Measurements from ENCODE around the gene IL12RB2. TPM values are rescaled to one million over a fixed set of nuclear protein-coding genes. Genes with fewer than 3 reads are reported as not detected.

Gene IL12RB2
- total and polyA plus RNA-seq, 10 of the 15 experiments (the other 5 are each of a cell fraction or from before 2014, with no cell fraction given) = 0.15 to 1.1 (median 0.54) TPM; not detected in 1

DNA sequence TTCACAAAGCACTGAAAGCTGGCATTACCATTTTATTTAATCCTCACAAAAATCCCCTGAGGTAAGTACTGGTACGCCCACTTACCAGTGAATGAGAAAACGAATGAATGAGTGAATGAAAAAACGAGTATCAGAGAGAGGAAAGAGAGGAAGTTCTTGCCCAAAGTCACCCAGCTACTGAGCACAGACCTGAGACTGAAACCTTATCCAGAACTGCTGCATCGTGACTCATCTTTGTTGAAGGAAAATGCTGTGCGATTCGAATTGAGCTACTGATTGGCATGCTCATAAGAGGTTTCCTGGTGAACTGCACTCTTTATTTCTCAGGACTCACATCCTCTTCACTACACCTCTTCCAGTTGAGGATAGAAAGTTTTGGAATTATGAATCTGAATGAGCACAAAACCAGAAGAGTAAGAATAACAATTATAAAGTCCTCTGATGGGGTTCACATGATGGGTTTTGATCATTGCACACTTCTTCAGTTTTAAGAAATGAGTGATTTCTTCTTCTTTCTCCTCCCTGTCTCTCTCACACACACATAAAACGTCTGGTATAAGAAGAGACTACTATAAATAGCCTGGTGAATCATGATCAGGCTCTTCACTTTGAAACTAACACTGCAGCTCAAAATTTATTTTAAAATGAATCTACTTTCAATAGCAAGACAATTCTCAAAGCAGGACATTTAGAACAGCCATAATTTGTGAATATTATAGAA lies 32.1 kb downstream of the IL12RB2 start (continued):
- no peak for TF ChIP-seq KLF5 (IDR thresholded peaks at IDR 0.05; ENCODE audit: partially characterized antibody)
- no peak for TF ChIP-seq BACH1 (IDR thresholded peaks at IDR 0.05; ENCODE audit: borderline replicate concordance)
- peak; percentile 36; the same call in 1 of the 2 replicates for TF ChIP-seq MTA2 (IDR thresholded peaks at IDR 0.05; ENCODE audit: low read depth)
- no peak for TF ChIP-seq NR2C2 (IDR thresholded peaks at IDR 0.05; ENCODE audit: borderline replicate concordance, control insufficient read depth, insufficient read length, low read depth)
- TF ChIP-seq ZNF384 (IDR thresholded peaks at IDR 0.05; ENCODE audit: borderline replicate concordance, low read depth, low read length) = no peak

DNA sequence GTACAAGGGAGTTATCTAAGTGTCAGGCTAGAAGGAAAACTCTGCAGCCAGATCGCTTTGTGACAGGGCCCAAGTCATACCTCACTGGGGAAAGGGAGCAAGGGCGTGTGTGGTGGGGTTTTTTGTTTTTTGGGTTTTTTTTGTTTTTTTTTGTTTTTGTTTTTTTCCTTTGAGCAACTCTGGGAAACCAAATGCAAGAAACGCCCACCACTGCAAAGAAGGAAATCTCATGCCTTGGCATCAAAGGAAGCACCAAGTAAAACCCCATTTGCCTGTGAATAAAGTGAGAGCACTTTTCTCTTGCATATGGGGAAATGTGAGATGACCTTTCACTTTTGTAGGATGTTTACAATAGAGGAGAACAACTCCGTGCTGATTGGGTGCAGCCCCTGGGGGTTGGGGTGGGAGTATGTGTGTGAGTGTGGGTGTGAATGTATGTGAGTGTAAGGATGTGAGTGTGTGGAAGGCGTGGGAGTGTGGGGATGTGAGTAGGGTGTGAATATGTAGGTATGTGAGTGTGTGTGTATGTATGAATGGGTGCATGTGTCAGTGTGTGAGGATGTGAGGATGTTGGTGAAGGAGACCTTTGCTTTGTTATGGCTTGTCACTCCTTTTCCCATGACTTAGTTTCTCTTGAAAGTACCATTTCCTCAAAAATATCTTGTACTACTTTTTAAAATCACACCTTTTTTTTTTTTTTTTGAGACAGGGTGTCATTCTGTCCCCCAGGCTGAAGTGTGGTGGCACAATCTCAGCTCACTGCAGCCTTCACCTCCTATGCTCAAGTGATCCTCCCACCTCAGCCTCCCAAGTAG lies 34.6 kb downstream of the IL12RB2 start:
- DNase-seq (ENCODE audit: low read depth, low spot score) = peak; percentile 83
- H3K9me3 ChIP-seq (replicated peaks; ENCODE audit: control insufficient read depth, insufficient read depth, low read length) = no peaks in the 10 kb centered on the region
- ChIA-PET SMC1A (ENCODE audit: uncharacterized antibody, unreplicated experiment) (interaction anchor here (1.7 to 7.3 kb wide), 3 partner anchors 11 to 158 kb away, joined by 6 to 49 read pairs (median 43); no protein-coding TSS in a partner anchor), RAD21 (ENCODE audit: unreplicated experiment) (interaction anchor here (0.6 to 5.7 kb wide), 6 partner anchors 9 to 556 kb away, joined by 3 to 25 read pairs (median 4); no protein-coding TSS in a partner anchor), POLR2A (interaction anchor here (0.6 to 0.7 kb wide), 3 partner anchors 8 to 502 kb away, joined by 3 to 6 read pairs (median 6); no protein-coding TSS in a partner anchor), CTCF (interaction anchor here (1.1 to 1.6 kb wide), 3 partner anchors 9 to 158 kb away, joined by 4 to 7 read pairs (median 7); no protein-coding TSS in a partner anchor)
- H3K9ac ChIP-seq (ENCODE audit: control insufficient read depth, insufficient read depth, low read length) = peak overlapping the region; percentile 25; the same call in 1 of the 2 replicates
- no peak overlapping the region for H2AFZ ChIP-seq (ENCODE audit: control insufficient read depth, low read depth, low read length)
- in situ Hi-C loops (cut with MboI) (loop anchor here (25.0 kb wide), 1 partner anchor 1055 kb away; no protein-coding TSS in a partner anchor), intact Hi-C loops (cut with micrococcal nuclease; ENCODE audit: unreplicated experiment) (no loop called here)
- H3K27ac ChIP-seq (ENCODE audit: control insufficient read depth, insufficient read depth) = peak overlapping the region; percentile 87
- H3K36me3 ChIP-seq (ENCODE audit: control insufficient read depth in 2 of 2, insufficient read depth in 2 of 2, low read length in 1 of 2) = no peaks in the 10 kb centered on the region
- 20% methylated on average over 5 of the region's 5 CpGs for WGBS (ENCODE audit: insufficient coverage, insufficient replicate concordance, low lambda C conversion rate, missing lambda C conversion rate)
- no peak overlapping the region for H3K4me3 ChIP-seq
- peak; percentile 23 for FAIRE-seq
- H3K4me2 ChIP-seq (ENCODE audit: control insufficient read depth, insufficient read depth) = peak overlapping the region; percentile 69; the same call in 1 of the 2 replicates
- H4K20me1 ChIP-seq (ENCODE audit: control insufficient read depth, insufficient read depth) = no peaks in the 10 kb centered on the region
- H3K4me1 ChIP-seq (ENCODE audit: control insufficient read depth, insufficient read depth, low read length) = peaks cover 46% of the 10 kb centered on the region
- no peaks in the 10 kb centered on the region for H3K79me2 ChIP-seq (ENCODE audit: control insufficient read depth, insufficient read depth, low read length)
- peak; percentile 48 for ATAC-seq
- no peaks in the 10 kb centered on the region for H3K27me3 ChIP-seq (replicated peaks in 1 of 2; ENCODE audit: control insufficient read depth in 2 of 2, insufficient read depth in 2 of 2, low read length in 1 of 2)
- no TSS peak for BruUV-seq (replicated peaks)
- TF ChIP-seq, protein P1, sequence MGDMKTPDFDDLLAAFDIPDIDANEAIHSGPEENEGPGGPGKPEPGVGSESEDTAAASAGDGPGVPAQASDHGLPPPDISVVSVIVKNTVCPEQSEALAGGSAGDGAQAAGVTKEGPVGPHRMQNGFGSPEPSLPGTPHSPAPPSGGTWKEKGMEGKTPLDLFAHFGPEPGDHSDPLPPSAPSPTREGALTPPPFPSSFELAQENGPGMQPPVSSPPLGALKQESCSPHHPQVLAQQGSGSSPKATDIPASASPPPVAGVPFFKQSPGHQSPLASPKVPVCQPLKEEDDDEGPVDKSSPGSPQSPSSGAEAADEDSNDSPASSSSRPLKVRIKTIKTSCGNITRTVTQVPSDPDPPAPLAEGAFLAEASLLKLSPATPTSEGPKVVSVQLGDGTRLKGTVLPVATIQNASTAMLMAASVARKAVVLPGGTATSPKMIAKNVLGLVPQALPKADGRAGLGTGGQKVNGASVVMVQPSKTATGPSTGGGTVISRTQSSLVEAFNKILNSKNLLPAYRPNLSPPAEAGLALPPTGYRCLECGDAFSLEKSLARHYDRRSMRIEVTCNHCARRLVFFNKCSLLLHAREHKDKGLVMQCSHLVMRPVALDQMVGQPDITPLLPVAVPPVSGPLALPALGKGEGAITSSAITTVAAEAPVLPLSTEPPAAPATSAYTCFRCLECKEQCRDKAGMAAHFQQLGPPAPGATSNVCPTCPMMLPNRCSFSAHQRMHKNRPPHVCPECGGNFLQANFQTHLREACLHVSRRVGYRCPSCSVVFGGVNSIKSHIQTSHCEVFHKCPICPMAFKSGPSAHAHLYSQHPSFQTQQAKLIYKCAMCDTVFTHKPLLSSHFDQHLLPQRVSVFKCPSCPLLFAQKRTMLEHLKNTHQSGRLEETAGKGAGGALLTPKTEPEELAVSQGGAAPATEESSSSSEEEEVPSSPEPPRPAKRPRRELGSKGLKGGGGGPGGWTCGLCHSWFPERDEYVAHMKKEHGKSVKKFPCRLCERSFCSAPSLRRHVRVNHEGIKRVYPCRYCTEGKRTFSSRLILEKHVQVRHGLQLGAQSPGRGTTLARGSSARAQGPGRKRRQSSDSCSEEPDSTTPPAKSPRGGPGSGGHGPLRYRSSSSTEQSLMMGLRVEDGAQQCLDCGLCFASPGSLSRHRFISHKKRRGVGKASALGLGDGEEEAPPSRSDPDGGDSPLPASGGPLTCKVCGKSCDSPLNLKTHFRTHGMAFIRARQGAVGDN (IDR thresholded peaks at IDR 0.05) = peak; percentile 67; the same call in 1 of the 2 replicates
- TF ChIP-seq, protein P2, sequence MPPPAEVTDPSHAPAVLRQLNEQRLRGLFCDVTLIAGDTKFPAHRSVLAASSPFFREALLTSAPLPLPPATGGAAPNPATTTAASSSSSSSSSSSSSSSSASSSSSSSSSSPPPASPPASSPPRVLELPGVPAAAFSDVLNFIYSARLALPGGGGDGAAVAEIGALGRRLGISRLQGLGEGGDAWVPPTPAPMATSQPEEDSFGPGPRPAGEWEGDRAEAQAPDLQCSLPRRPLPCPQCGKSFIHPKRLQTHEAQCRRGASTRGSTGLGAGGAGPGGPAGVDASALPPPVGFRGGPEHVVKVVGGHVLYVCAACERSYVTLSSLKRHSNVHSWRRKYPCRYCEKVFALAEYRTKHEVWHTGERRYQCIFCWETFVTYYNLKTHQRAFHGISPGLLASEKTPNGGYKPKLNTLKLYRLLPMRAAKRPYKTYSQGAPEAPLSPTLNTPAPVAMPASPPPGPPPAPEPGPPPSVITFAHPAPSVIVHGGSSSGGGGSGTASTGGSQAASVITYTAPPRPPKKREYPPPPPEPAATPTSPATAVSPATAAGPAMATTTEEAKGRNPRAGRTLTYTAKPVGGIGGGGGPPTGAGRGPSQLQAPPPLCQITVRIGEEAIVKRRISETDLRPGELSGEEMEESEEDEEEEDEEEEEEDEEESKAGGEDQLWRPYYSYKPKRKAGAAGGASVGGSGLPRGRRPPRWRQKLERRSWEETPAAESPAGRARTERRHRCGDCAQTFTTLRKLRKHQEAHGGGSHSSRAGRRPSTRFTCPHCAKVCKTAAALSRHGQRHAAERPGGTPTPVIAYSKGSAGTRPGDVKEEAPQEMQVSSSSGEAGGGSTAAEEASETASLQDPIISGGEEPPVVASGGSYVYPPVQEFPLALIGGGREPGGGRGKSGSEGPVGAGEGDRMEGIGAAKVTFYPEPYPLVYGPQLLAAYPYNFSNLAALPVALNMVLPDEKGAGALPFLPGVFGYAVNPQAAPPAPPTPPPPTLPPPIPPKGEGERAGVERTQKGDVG (CRISPR knock-in tag; IDR thresholded peaks at IDR 0.05) = no peak
- 0 out of 2 replicates have a peak, but pooled peaks have one; percentile 7 for TF ChIP-seq SMARCA5 (IDR thresholded peaks at IDR 0.05)
- 0 out of 2 replicates have a peak, but pooled peaks have one; percentile 28 for TF ChIP-seq BCL11A (IDR thresholded peaks at IDR 0.05; ENCODE audit: low read depth, low read length)
- TF ChIP-seq ZSCAN29 (IDR thresholded peaks at IDR 0.05) = no peak
- TF ChIP-seq GABPA (IDR thresholded peaks at IDR 0.05; ENCODE audit: low read depth) = no peak
- peak; percentile 44 for TF ChIP-seq KLF5 (IDR thresholded peaks at IDR 0.05; ENCODE audit: partially characterized antibody)
- peak; percentile 60; the same call in 1 of the 2 replicates for TF ChIP-seq NFIC (IDR thresholded peaks at IDR 0.05; ENCODE audit: low read depth, low read length)
